ENCODE data around the gene RAB14. TPM values are rescaled to one million over a fixed set of nuclear protein-coding genes. Genes with fewer than 3 reads are reported as not detected.

RAB14 gene
- total RNA-seq = 55.9 and 63.8 TPM in 2 replicates

GRCh38 chr9:121201738-121202533 lies at the start of gene RAB14:
Gene RAB14 (minus strand): TSS chr9:121201869. CDS start chr9:121193412, 8,457 bp downstream.
- CTCF ChIA-PET = interaction anchor here (2.8 kb wide), 1 partner anchor 11 kb away, joined by 23 read pairs; no protein-coding TSS in a partner anchor

GRCh38 chr9:121249563-121249962 lies 47.9 kb upstream of the RAB14 start:
- Mint-ChIP-seq H3K27ac (no peak overlapping the region), H3K27me3 (no peaks in the 10 kb centered on the region), H3K4me3 (no peak overlapping the region), H3K36me3 (ENCODE audit: low read depth) (peaks cover 10% of the 10 kb centered on the region), H3K9me3 (peaks cover 2% of the 10 kb centered on the region), H3K4me1 (peaks cover 26% of the 10 kb centered on the region)
- ATAC-seq (ENCODE audit: low read depth) (peak; percentile 45), DNase-seq (no peak)
- POLR2A ChIA-PET = interaction anchor here (0.7 to 0.8 kb wide), 2 partner anchors 8 to 179 kb away, joined by 6 to 9 read pairs; no protein-coding TSS in a partner anchor
- TF ChIP-seq CTCF (IDR thresholded peaks at IDR 0.05) = no peak
- intact Hi-C loops (cut with micrococcal nuclease) = no loop called here
- CTCF ChIA-PET = interaction anchor here (1.0 kb wide), 1 partner anchor 268 kb away, joined by 3 read pairs; no protein-coding TSS in a partner anchor

More at GRCh38 chr9:121201738-121202533, at the start of gene RAB14:
- intact Hi-C loops (cut with micrococcal nuclease) = loop anchor here (1.0 to 10.0 kb wide), 8 partner anchors 17 to 490 kb away; partner anchors contain the start of genes MEGF9 and STOM
- POLR2A ChIA-PET = interaction anchor here (0.6 to 4.3 kb wide), 24 partner anchors 9 to 409 kb away, joined by 3 to 36 read pairs (median 4); partner anchors contain the start of genes CNTRL, FBXW2 and GSN
- DNase-seq (peak; percentile 100), ATAC-seq (ENCODE audit: low read depth) (peak; percentile 88)
- Mint-ChIP-seq H3K4me1 (peaks cover 63% of the 10 kb centered on the region), H3K27me3 (no peaks in the 10 kb centered on the region), H3K9me3 (no peaks in the 10 kb centered on the region), H3K27ac (peak within 1 kb of the TSS; percentile 91), H3K4me3 (peak within 1 kb of the TSS; percentile 94), H3K36me3 (ENCODE audit: low read depth) (peaks cover 11% of the 10 kb centered on the region)
- TF ChIP-seq CTCF (IDR thresholded peaks at IDR 0.05) = no peak

- CTCF ChIA-PET = no interaction called here
- Mint-ChIP-seq H3K9me3 (peaks cover 6% of the 10 kb centered on the region), H3K4me3 (no peak overlapping the region), H3K27ac (no peak overlapping the region), H3K27me3 (no peaks in the 10 kb centered on the region), H3K36me3 (ENCODE audit: low read depth) (peaks cover 25% of the 10 kb centered on the region), H3K4me1 (peaks cover 13% of the 10 kb centered on the region)
- TF ChIP-seq CTCF (IDR thresholded peaks at IDR 0.05) = no peak
- POLR2A ChIA-PET = no interaction called here
- ATAC-seq (ENCODE audit: low read depth) (no peak), DNase-seq (no peak)
- intact Hi-C loops (cut with micrococcal nuclease) = no loop called here
These were observed 45.3 kb upstream of the RAB14 start for GRCh38 chr9:121246821-121247561.

GRCh38 chr9:121242959-121243346 lies 41.3 kb upstream of the RAB14 start:
- Mint-ChIP-seq H3K4me1 (no peaks in the 10 kb centered on the region), H3K9me3 (peaks cover 4% of the 10 kb centered on the region), H3K4me3 (no peak overlapping the region), H3K27ac (no peak overlapping the region), H3K36me3 (ENCODE audit: low read depth) (peaks cover 51% of the 10 kb centered on the region), H3K27me3 (no peaks in the 10 kb centered on the region)
- ChIA-PET POLR2A (no interaction called here), CTCF (no interaction called here)
- no peak for TF ChIP-seq CTCF (IDR thresholded peaks at IDR 0.05)
- intact Hi-C loops (cut with micrococcal nuclease) = no loop called here
- DNase-seq (no peak), ATAC-seq (ENCODE audit: low read depth) (no peak)
